ENCODE measurements around the gene ADGRF1.
"Not testable (repeated sequence)": the region's sequence is repeated elsewhere in the genome, so short reads cannot be mapped to it uniquely, and the experiment has no call there.

ADGRF1 gene

GRCh38 chr6:47061309-47062300 is 19.5 kb upstream of the ADGRF1 start:
- DNase-seq (ENCODE audit: low read depth in 2 of 3, low spot score in 2 of 3) = no peak

GRCh38 chr6:47059216-47059885 is 17.2 kb upstream of the ADGRF1 start:
- DNase-seq (ENCODE audit: low read depth in 2 of 3, low spot score in 2 of 3) = no peak

GRCh38 chr6:47057830-47058540 is 15.9 kb upstream of the ADGRF1 start:
- no peak for DNase-seq (ENCODE audit: low read depth in 2 of 3, low spot score in 2 of 3)

GRCh38 chr6:47056832-47057231 is 14.7 kb upstream of the ADGRF1 start:
- DNase-seq (ENCODE audit: low read depth in 2 of 3, low spot score in 2 of 3) = no peak

- not testable (repeated sequence) for DNase-seq (ENCODE audit: low read depth in 2 of 3, low spot score in 2 of 3)
Observed at GRCh38 chr6:47054302-47054701, 12.2 kb upstream of the ADGRF1 start.

- no peak for DNase-seq (ENCODE audit: low read depth in 2 of 3, low spot score in 2 of 3)
Observed at GRCh38 chr6:47048638-47049037, 6.5 kb upstream of the ADGRF1 start.

- no peak for DNase-seq (ENCODE audit: low read depth in 2 of 3, low spot score in 2 of 3)
Observed at GRCh38 chr6:47047479-47048407, 5.6 kb upstream of the ADGRF1 start.

- no peak for DNase-seq (ENCODE audit: low read depth in 2 of 3, low spot score in 2 of 3)
Observed at GRCh38 chr6:47047097-47047478, 5.0 kb upstream of the ADGRF1 start.

GRCh38 chr6:47044397-47044796 is 2.3 kb upstream of the ADGRF1 start:
- no peak for DNase-seq (ENCODE audit: low read depth in 2 of 3, low spot score in 2 of 3)

GRCh38 chr6:47043286-47043685 is 1.2 kb upstream of the ADGRF1 start:
- no peak for DNase-seq (ENCODE audit: low read depth in 2 of 3, low spot score in 2 of 3)

- no peak for DNase-seq (ENCODE audit: low read depth in 2 of 3, low spot score in 2 of 3)
Observed at GRCh38 chr6:47041741-47042140, 391 bp downstream of the ADGRF1 start.

- no peak for DNase-seq (ENCODE audit: low read depth in 2 of 3, low spot score in 2 of 3)
Observed at GRCh38 chr6:47034926-47035325, 7.2 kb downstream of the ADGRF1 start.

- no peak for DNase-seq (ENCODE audit: low read depth in 2 of 3, low spot score in 2 of 3)
Observed at GRCh38 chr6:47034421-47034820, 7.7 kb downstream of the ADGRF1 start.

GRCh38 chr6:47032974-47033765 is 9.0 kb downstream of the ADGRF1 start:
- DNase-seq (ENCODE audit: low read depth in 2 of 3, low spot score in 2 of 3) = no peak

GRCh38 chr6:47031656-47032055 is 10.5 kb downstream of the ADGRF1 start:
- no peak for DNase-seq (ENCODE audit: low read depth in 2 of 3, low spot score in 2 of 3)

GRCh38 chr6:47029865-47030561 is 12.1 kb downstream of the ADGRF1 start:
- DNase-seq (ENCODE audit: low read depth in 2 of 3, low spot score in 2 of 3) = no peak

GRCh38 chr6:47028835-47029360 is 13.2 kb downstream of the ADGRF1 start:
- DNase-seq (ENCODE audit: low read depth in 2 of 3, low spot score in 2 of 3) = no peak

- no peak for DNase-seq (ENCODE audit: low read depth in 2 of 3, low spot score in 2 of 3)
Observed at GRCh38 chr6:47027315-47027714, 14.8 kb downstream of the ADGRF1 start.

- DNase-seq (ENCODE audit: low read depth in 2 of 3, low spot score in 2 of 3) = no peak
Observed at GRCh38 chr6:47026679-47027078, 15.5 kb downstream of the ADGRF1 start.
